Activated naive CD4-positive, alpha-beta T cell treated with Interleukin-2 at 50 U/mL for 16 hours (primary cell): ENCODE measurements around the gene ZNF625.
"Not testable (repeated sequence)": the region's sequence is repeated elsewhere in the genome, so short reads cannot be mapped to it uniquely, and the experiment has no call there.

Source experiments
- DNase-seq: peaks from one replicate; pipeline ENCODE4 v3.0.0-alpha.2; 2020

ZNF625 gene

GRCh38 chr19:12137221-12137940, 19.2 kb downstream of the ZNF625 start:
- peak; percentile 29 for DNase-seq

- DNase-seq = no peak
Measured at GRCh38 chr19:12133069-12133468, 23.5 kb downstream of the ZNF625 start.

- peak; percentile 7 for DNase-seq
Measured at GRCh38 chr19:12126707-12127106, 29.8 kb downstream of the ZNF625 start.

DNA sequence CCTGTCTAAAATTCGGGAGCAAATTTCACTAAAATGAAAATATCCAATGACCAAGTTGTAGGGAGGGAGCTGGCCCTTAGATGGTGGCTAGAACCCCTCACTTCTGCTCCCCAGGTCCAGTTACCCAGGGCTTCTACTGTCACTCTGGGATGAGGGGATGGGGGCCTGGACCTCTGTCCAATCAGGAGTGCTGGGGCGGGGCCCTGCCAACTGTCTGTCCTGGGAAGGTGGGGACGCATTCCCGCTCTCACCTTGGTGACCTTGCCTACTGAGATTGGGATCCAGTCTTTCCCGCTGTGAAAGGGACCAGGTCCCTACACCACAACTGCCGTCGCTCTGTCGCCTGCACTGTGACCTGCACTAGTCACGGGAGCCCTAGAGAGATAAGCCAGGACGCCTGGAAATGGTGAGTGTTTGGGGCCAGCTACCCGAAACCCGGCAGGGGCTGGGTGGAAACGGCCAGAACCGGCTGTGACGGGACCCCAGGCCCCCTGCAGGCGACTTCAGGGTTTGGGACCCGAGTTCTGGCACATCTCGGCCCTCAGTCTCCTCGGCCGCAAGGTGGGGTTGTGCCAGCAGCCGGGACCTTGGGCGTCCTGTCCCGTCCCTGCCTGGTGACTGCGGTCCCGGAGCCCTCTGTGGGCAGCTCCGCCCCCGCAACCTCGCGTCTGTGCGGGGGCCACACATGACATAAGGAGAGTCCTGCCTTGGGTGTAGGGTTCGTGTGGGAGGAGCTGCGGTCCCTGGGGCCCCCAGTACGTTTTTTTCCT, 39.1 kb downstream of the ZNF625 start:
- DNase-seq = no peak

DNA sequence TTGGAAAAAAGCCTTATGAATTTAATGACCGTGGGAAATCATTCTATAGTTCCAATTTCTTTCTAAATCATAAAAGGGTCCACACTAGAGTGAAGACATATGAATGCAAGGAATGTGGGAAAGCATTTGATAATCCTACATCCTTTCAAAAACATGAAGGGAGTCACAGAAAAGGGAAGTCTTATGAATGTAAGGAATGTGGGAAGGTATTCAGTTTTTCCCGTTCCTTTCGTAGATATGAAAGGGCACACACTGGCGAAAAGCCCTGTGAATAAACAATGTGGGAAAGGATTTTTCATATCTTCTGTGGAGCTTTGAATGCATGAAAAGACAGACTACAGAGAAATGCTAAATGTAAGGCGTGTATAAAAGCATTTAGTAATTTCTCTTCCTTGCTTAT, 43.4 kb downstream of the ZNF625 start:
- no peak for DNase-seq

- DNase-seq = peak; percentile 11
Measured at GRCh38 chr19:12112701-12113100, 43.8 kb downstream of the ZNF625 start.

GRCh38 chr19:12111943-12112637, 44.4 kb downstream of the ZNF625 start:
- DNase-seq = no peak

DNA sequence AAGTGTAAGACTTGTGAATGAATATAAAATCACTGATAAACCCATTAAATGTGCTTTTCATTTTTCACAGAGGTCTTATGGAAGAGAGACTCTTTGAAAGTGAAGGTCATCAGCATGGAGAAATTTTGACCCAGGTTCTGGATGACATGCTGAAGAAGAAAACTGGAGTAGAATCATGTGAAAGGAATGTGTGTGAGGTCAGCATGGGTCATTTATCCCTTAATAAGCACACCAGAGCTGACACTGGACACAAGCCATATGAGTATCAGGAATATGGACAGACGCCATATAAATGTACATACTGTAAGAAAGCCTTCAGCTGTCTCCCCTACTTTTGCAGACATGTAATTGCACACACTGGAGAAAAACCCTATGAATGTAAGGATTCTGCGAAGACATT, 45.4 kb downstream of the ZNF625 start:
- no peak for DNase-seq

DNA sequence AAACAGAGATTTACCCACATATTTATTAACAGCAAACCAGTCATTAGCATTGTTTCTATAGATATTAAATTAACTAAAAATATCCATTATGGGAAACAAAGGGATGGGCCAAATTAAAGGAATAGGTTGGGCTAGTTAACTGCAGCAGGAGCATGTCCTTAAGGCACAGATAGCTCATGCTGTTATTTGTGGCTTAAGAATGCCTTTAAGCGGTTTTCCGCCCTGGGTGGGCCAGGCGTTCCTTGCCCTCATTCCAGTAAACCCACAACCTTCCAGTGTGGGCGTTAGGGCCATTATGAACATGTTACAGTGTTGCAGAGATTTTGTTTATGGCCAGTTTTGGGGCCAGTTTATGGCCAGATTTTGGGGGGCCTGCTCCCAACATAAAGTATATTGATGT, 52.6 kb downstream of the ZNF625 start:
- not testable (repeated sequence) for DNase-seq

DNA sequence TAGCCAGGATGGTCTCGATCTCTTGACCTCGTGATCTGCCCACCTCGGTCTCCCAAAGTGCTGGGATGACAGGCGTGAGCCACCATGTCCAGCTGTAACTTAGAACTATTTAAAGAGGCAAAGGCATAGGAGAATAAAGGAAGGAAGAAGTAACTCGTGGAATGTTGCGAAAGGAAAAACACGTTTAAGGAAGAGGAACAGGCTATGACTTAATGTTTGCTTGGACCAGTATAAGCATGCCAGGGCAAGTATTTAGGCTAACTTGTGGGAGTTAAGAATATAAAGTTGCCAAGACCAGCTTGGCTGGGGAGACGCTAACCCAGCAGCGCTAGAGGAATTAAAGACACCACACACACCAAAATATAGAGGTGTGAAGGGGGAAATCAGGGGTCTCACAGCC, 58.5 kb downstream of the ZNF625 start:
- no peak for DNase-seq

DNA sequence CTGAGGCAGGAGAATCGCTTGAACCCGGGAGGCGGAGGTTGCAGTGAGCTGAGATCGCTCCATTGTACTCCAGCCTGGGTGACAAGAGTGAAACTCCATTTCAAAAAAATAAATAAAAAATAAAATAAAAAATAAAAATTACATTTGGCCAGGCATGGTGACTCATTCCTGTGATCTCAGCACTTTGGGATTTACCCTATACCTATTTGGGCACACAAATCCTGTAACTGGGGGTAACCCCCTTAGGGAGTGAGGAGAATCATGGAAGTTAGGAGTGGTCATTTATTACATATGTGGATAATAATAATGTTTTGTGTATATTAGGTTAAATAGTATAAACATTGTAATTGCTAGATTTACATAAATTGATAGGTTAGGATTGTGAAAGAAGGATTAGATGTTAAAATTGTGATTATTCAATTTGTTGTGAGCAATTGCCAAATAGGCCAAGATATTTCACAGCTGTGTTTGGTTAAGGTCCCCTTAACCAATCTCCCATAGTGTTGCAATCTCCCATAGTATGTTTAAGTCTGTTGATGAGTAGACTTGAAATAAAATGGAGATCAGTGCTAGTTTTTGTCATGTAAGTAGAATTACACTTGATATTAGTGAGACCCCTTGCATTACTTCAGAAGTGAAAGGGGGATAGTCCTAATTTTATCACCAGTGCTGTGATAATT, 61.3 kb downstream of the ZNF625 start:
- no peak for DNase-seq
